GM06990 (cell line): ENCODE measurements around the gene MAGI2.

Experiments
- DNase-seq: peaks from one replicate; pipeline ENCODE4 v3.0.0-alpha.2; 2011; ENCODE audit not compliant: insufficient read length; ENCODE audit errors: extremely low read depth
- H3K27me3 ChIP-seq: replicated peaks from 2 replicates; pipeline ENCODE4 v1.6.0; 2011; ENCODE audit warnings: low read length; ENCODE audit not compliant: control insufficient read depth, insufficient read depth
- H3K36me3 ChIP-seq: 2 replicates; pipeline ENCODE4 v1.5.1; 2011; ENCODE audit warnings: low read length; ENCODE audit not compliant: control insufficient read depth, insufficient read depth
- H3K4me3 ChIP-seq: replicated peaks from 2 replicates; pipeline ENCODE4 v1.5.1; 2011; ENCODE audit warnings: low read depth, mild to moderate bottlenecking, control low read depth, low read length
- CTCF ChIP-seq: IDR thresholded peaks from 2 replicates; pipeline ENCODE4 v1.5.1; 2011; ENCODE audit warnings: low read length, control low read depth, mild to moderate bottlenecking, inconsistent platforms; ENCODE audit not compliant: insufficient read depth, poor library complexity, severe bottlenecking

The MAGI2 gene

GRCh38 chr7:78764571-78764970, 688.9 kb downstream of the MAGI2 start:
- no peaks in the 10 kb centered on the region for H3K27me3 ChIP-seq
- no peak overlapping the region for H3K4me3 ChIP-seq
- no peak for DNase-seq
- no peak for TF ChIP-seq CTCF
- H3K36me3 ChIP-seq, result no peaks in the 10 kb centered on the region

GRCh38 chr7:78762625-78763024, 690.8 kb downstream of the MAGI2 start:
- no peak for DNase-seq
- H3K4me3 ChIP-seq, result no peak overlapping the region
- no peak for TF ChIP-seq CTCF

GRCh38 chr7:78760620-78761355, 692.7 kb downstream of the MAGI2 start:
- no peak for DNase-seq
- H3K4me3 ChIP-seq, result no peak overlapping the region
- H3K36me3 ChIP-seq, result no peaks in the 10 kb centered on the region
- no peak for TF ChIP-seq CTCF
- H3K27me3 ChIP-seq, result no peaks in the 10 kb centered on the region

More at GRCh38 chr7:78762625-78763024, 690.8 kb downstream of the MAGI2 start:
- no peaks in the 10 kb centered on the region for H3K36me3 ChIP-seq
- no peaks in the 10 kb centered on the region for H3K27me3 ChIP-seq

- no peak for DNase-seq
- H3K4me3 ChIP-seq, result no peak overlapping the region
- H3K36me3 ChIP-seq, result no peaks in the 10 kb centered on the region
- H3K27me3 ChIP-seq, result no peaks in the 10 kb centered on the region
- TF ChIP-seq CTCF, result no peak
Observed at GRCh38 chr7:78752554-78752953, 700.9 kb downstream of the MAGI2 start.

- TF ChIP-seq CTCF, result no peak
- H3K4me3 ChIP-seq, result no peak overlapping the region
Observed at GRCh38 chr7:78751253-78751652, 702.2 kb downstream of the MAGI2 start.

More at GRCh38 chr7:78751253-78751652, 702.2 kb downstream of the MAGI2 start:
- no peaks in the 10 kb centered on the region for H3K27me3 ChIP-seq
- no peak for DNase-seq
- no peaks in the 10 kb centered on the region for H3K36me3 ChIP-seq
